GM23338 (cell line): ENCODE data around the gene LPP. TPM values are rescaled to one million over a fixed set of nuclear protein-coding genes. Genes with fewer than 3 reads are reported as not detected.

Experiments used
- ATAC-seq: fragments of 200-7000 bp; cut with Tn5 transposase; 3 replicates; pipeline ENCODE4 v1.9.1; 2020
- DNase-seq: peaks from one replicate; pipeline ENCODE4 v3.0.0-alpha.2; 2015; ENCODE audit warnings: low spot score
- H2AFZ ChIP-seq: fragments of 200-600 bp; sonication (generic); 2 replicates; pipeline ENCODE4 v1.8.0; 2016; ENCODE audit warnings: antibody characterized with exemption, mild to moderate bottlenecking, moderate library complexity
- H3F3A ChIP-seq: fragments of 200-600 bp; sonication (generic); replicated peaks from 2 replicates; pipeline ENCODE4 v1.8.0; 2017; ENCODE audit warnings: antibody characterized with exemption, mixed run types, low read depth
- H3K27ac ChIP-seq: fragments of 200-600 bp; sonication (generic); 2 replicates; pipeline ENCODE4 v1.6.1; 2016; ENCODE audit warnings: low read depth
- H3K27me3 ChIP-seq: fragments of 200-600 bp; sonication (generic); 2 replicates; pipeline ENCODE4 v1.8.0; 2016; ENCODE audit warnings: mild to moderate bottlenecking, mixed run types, moderate library complexity; ENCODE audit not compliant: insufficient read depth
- H3K36me3 ChIP-seq: fragments of 200-600 bp; sonication (generic); 2 replicates; pipeline ENCODE4 v1.8.0; 2016; ENCODE audit warnings: mild to moderate bottlenecking; ENCODE audit not compliant: insufficient read depth
- H3K4me1 ChIP-seq: fragments of 200-600 bp; sonication (generic); 2 replicates; pipeline ENCODE4 v1.8.0; 2016; ENCODE audit warnings: mild to moderate bottlenecking, moderate library complexity; ENCODE audit not compliant: insufficient read depth
- H3K4me2 ChIP-seq: fragments of 200-600 bp; sonication (generic); 2 replicates; pipeline ENCODE4 v1.7.1; 2017; ENCODE audit warnings: mixed run types
- H3K4me3 ChIP-seq: fragments of 200-600 bp; sonication (generic); 2 replicates; pipeline ENCODE4 v1.6.1; 2016; ENCODE audit warnings: mixed run types
- H3K79me2 ChIP-seq: fragments of 200-600 bp; sonication (generic); replicated peaks from 2 replicates; pipeline ENCODE4 v1.8.0; 2017; ENCODE audit warnings: mild to moderate bottlenecking; ENCODE audit not compliant: insufficient read depth
- H3K9me2 ChIP-seq: fragments of 200-600 bp; sonication (generic); 2 replicates; pipeline ENCODE4 v1.8.0; 2017; ENCODE audit not compliant: insufficient read depth
- H4K20me1 ChIP-seq: fragments of 200-600 bp; sonication (generic); replicated peaks from 2 replicates; pipeline ENCODE4 v1.8.0; 2017; ENCODE audit warnings: mild to moderate bottlenecking; ENCODE audit not compliant: insufficient read depth
- H3K27ac Mint-ChIP-seq: 2 replicates; pipeline ENCODE4 v1.8.0; 2020; ENCODE audit warnings: inconsistent platforms, mild to moderate bottlenecking, moderate library complexity, mixed read lengths
- H3K27me3 Mint-ChIP-seq: 3 replicates; pipeline ENCODE4 v1.8.0; 2022; ENCODE audit warnings: low read depth, mild to moderate bottlenecking, moderate library complexity, mixed read lengths, inconsistent platforms; ENCODE audit not compliant: insufficient read depth, poor library complexity
- H3K36me3 Mint-ChIP-seq: 3 replicates; pipeline ENCODE4 v1.8.0; 2021; ENCODE audit warnings: low read depth, mild to moderate bottlenecking, inconsistent platforms, moderate library complexity, mixed read lengths
- H3K4me1 Mint-ChIP-seq: 3 replicates; pipeline ENCODE4 v1.8.0; 2020; ENCODE audit warnings: mild to moderate bottlenecking, inconsistent platforms, mixed read lengths
- H3K4me3 Mint-ChIP-seq: 3 replicates; pipeline ENCODE4 v1.8.0; 2021; ENCODE audit warnings: moderate library complexity, mild to moderate bottlenecking, inconsistent platforms, mixed read lengths
- H3K9me3 Mint-ChIP-seq: 3 replicates; pipeline ENCODE4 v1.8.0; 2020; ENCODE audit warnings: moderate library complexity, mild to moderate bottlenecking, inconsistent platforms, mixed read lengths
- CREB1 ChIP-seq: fragments of 250-450 bp; sonication (Bioruptor Pico); IDR thresholded peaks from 2 replicates; pipeline ENCODE4 v1.5.0; 2020; ENCODE audit warnings: low read depth, mild to moderate bottlenecking, moderate library complexity
- EZH2 ChIP-seq: fragments of 200-600 bp; sonication (generic); IDR thresholded peaks from one replicate; pipeline ENCODE4 v1.8.0; 2017; ENCODE audit warnings: antibody characterized with exemption, mild to moderate bottlenecking, low read depth; ENCODE audit not compliant: unreplicated experiment
- EZH2phosphoT487 ChIP-seq: fragments of 200-600 bp; sonication (generic); IDR thresholded peaks from one replicate; pipeline ENCODE4 v1.8.1; 2018; ENCODE audit warnings: antibody characterized with exemption; ENCODE audit not compliant: unreplicated experiment
- JUNB ChIP-seq: IDR thresholded peaks from one replicate; pipeline ENCODE4 v1.6.1; 2016; ENCODE audit warnings: antibody characterized with exemption; ENCODE audit not compliant: unreplicated experiment
- NANOG ChIP-seq: IDR thresholded peaks from 2 replicates; pipeline ENCODE4 v1.6.1; 2016; ENCODE audit warnings: antibody characterized with exemption, borderline replicate concordance
- POLR2AphosphoS5 ChIP-seq: IDR thresholded peaks from 2 replicates; pipeline ENCODE4 v1.6.1; 2016; ENCODE audit warnings: antibody characterized with exemption, low read depth
- STAT1 ChIP-seq: IDR thresholded peaks from one replicate; pipeline ENCODE4 v1.6.1; 2016; ENCODE audit warnings: antibody characterized with exemption; ENCODE audit not compliant: unreplicated experiment
- ZNF114 ChIP-seq: fragments of 250-450 bp; sonication (Bioruptor Pico); IDR thresholded peaks from 2 replicates; pipeline ENCODE4 v1.5.0; 2020; ENCODE audit warnings: mild to moderate bottlenecking, moderate library complexity
- ZNF331 ChIP-seq: fragments of 250-450 bp; sonication (Bioruptor Pico); IDR thresholded peaks from 2 replicates; pipeline ENCODE4 v1.5.0; 2020; ENCODE audit warnings: low read depth, mild to moderate bottlenecking, moderate library complexity
- ZNF462 ChIP-seq: fragments of 250-450 bp; sonication (Bioruptor Pico); IDR thresholded peaks from 2 replicates; pipeline ENCODE4 v1.5.0; 2020; ENCODE audit warnings: mild to moderate bottlenecking, moderate library complexity
- polyA plus RNA-seq: library from polyadenylated mRNA; unstranded; fragments of >200 nt; fragmentation: Nextera tagmentation; extraction: Ambion mirVana; gene quantifications from 2 replicates; pipeline ENCODE4 v1.2.1, GENCODE V29; 2016
- total RNA-seq: library from RNA; depleted of rRNA; stranded (reverse); fragments of >200 nt; shearing (Covaris generic); gene quantifications from 2 replicates; pipeline ENCODE4 v1.2.3, GENCODE V29; 2014

The LPP gene
- total and polyA plus RNA-seq, 2 experiments from 2014 or later = 23.0 to 35.2 TPM

GRCh38 chr3:188721312-188721711 lies 567.4 kb downstream of the LPP start:
- no peaks in the 10 kb centered on the region for H3K79me2 ChIP-seq
- no peak for ATAC-seq
- no peak overlapping the region for H3K27ac Mint-ChIP-seq
- no peak for TF ChIP-seq NANOG
- TF ChIP-seq STAT1 = no peak
- no peak for TF ChIP-seq POLR2AphosphoS5
- no peak for TF ChIP-seq ZNF462 (CRISPR knock-in tag)
- TF ChIP-seq CREB1 = no peak
- no peak for TF ChIP-seq EZH2phosphoT487
- no peak for TF ChIP-seq JUNB
- TF ChIP-seq ZNF114 (CRISPR knock-in tag) = no peak
- no peak for TF ChIP-seq ZNF331 (CRISPR knock-in tag)
- no peak for TF ChIP-seq EZH2
- no peaks in the 10 kb centered on the region for H3F3A ChIP-seq
- no peaks in the 10 kb centered on the region for H3K4me1 ChIP-seq
- no peaks in the 10 kb centered on the region for H3K36me3 ChIP-seq
- H3K9me3 Mint-ChIP-seq = no peaks in the 10 kb centered on the region
- H3K27me3 ChIP-seq = no peaks in the 10 kb centered on the region
- no peak overlapping the region for H3K27ac ChIP-seq
- no peak overlapping the region for H3K4me3 Mint-ChIP-seq
- H3K9me2 ChIP-seq = no peaks in the 10 kb centered on the region; the same call in 1 of the 2 replicates
- no peaks in the 10 kb centered on the region for H4K20me1 ChIP-seq
- no peak overlapping the region for H3K4me3 ChIP-seq
- no peak overlapping the region for H3K4me2 ChIP-seq
- DNase-seq = no peak
- no peak overlapping the region for H2AFZ ChIP-seq
- H3K27me3 Mint-ChIP-seq = no peaks in the 10 kb centered on the region
- H3K36me3 Mint-ChIP-seq = no peaks in the 10 kb centered on the region
- H3K4me1 Mint-ChIP-seq = no peaks in the 10 kb centered on the region
